ENCODE measurements around the gene GLUD1.
"Not testable (repeated sequence)": the region's sequence is repeated elsewhere in the genome, so short reads cannot be mapped to it uniquely, and the experiment has no call there.

Gene GLUD1

DNA sequence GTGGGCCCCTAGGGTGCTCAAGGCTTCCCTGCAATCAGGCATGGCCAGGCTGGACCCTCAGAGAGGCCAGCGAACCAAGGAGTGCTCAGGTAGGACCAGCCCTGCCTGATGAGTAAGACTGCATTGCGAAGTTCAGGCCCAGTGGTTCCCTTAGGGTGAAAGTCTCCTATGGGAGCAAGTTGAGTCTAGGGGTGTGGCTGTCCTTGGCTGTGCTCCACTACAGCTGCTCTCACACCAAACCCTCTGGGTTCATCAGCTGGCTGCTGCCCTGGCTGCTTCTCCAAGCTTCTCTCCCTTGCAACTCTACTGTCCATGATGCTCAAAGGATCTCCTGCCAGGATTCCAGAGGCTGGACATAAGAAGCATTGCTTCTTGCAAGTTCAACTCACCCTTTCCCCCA, 55.9 kb downstream of the GLUD1 start:
- DNase-seq, result no peak

DNA sequence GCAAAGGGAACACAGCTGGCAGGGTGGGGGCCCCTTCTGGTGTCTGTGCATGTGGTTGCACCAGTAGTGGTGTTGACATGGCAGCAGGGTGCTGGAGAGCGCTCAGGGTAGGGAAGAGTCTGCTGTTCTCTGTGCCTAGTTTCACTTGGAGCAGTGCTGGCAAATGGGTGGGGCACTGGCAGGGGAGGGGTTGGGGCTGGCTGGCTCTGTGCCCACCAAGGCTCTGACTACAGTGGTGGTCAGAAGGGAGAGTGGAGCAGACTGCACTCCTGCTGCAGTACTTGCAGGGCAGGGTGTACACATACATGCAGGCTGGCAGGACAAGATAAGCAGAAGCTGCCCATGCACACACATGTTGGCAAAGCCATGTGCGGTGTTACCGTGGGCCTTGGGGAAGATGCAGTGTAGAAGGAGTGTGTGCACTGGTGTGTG, 56.3 kb downstream of the GLUD1 start:
- DNase-seq, result no peak

DNA sequence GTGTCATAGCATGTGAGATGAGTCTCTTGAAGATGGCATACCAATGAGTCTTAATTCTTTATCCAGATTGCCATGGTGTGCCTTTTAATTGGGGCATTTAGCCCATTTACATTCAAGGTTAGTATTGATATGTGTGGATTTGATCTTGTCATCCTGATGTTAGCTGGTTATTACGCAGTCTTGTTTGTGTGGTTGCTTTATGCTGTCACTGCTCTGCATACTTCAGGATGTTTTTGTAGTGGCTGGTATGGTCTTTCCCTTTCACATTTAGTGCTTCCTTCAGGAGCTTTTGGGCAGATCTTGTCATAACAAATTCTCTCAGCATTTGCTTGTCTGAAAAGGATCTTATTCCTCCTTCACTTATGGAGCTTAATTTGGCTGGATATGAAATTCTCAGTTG, 58.0 kb downstream of the GLUD1 start:
- no peak for DNase-seq

DNA sequence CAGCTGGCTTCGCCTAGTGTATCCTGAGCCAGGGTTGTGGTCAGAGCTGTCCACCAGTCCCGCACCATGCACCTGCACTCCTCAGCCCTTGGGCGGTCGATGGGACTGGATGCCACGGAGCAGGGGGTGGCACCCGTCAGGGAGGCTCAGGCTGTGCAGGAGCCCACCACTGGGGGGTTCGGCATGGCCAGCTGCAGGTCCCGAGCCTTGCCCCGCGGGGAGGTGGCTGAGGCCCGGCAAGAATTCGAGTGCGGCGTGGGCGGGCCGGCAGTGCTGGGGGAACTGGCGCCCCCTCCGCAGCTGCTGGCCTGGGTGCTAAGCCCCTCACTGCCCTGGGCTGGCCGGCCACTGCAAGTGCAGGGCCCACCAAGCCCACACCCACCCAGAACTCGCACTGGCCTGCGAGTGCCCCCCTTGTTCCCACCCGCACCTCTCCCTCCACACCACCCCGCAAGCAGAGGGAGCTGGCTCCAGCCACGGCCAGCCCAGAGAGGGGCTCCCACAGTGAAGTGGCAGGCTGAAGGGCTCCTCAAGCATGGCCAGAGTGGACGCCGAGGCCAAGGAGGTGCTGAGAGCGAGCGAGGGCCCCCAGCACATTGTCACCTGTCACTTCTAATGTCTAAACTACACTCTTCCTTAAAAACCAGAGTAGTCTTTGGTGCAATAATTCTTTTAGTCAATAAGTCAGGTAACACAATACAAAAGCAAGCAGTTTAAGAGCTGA, 63.6 kb downstream of the GLUD1 start:
- DNase-seq, result no peak

DNA sequence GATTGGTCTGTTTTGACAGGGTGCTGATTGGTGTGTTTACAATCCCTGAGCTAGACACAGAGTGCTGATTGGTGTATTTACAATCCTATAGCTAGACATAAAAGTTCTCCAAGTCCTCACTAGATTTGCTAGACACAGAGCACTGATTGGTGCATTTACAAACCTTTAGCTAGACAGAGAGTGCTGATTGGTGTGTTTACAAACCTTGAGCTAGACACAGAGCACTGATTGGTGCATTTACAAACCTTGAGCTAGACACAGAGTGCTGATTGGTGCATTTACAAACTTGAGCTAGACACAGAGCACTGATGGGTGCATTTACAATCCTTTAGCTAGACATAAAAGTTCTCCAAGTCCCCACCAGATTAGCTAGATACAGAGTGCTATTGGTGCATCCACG, 64.2 kb downstream of the GLUD1 start:
- DNase-seq, result not testable (repeated sequence)

DNA sequence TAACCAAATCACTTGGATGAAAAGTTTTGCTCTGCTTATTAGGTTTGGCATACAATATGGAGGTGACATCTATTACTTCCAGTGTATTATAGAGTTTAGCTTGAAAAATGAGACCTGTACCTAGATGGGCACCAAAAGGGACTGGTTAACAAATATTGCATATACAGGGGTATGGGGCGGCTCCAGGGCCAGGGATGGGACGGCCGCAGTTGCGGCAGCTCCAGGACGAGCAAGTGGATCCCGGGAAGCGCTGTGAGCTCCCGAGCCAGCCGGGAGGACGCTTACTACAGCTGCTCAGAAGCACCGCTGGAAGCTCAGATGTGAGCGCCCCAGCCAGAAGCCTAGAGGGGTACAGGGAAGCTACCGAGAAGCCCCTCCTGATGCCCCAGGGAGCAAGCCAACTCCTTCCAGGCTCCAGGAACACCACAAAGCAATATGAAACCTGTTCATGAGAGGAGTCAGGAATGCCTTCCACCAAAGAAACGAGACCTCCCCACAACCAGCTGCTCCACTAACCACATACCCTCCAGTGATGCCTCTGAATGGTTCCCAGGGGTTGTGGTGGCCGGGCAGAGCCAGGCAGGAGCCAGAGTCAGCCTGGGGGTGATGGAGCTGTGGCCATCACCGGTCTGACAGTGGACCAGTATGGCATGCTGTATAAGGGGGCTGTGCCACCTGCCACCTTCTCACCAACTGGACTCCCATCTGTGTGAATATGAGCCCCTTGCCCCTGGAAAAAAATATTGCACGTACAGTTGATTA, 67.7 kb downstream of the GLUD1 start:
- DNase-seq, result not testable (repeated sequence)

DNA sequence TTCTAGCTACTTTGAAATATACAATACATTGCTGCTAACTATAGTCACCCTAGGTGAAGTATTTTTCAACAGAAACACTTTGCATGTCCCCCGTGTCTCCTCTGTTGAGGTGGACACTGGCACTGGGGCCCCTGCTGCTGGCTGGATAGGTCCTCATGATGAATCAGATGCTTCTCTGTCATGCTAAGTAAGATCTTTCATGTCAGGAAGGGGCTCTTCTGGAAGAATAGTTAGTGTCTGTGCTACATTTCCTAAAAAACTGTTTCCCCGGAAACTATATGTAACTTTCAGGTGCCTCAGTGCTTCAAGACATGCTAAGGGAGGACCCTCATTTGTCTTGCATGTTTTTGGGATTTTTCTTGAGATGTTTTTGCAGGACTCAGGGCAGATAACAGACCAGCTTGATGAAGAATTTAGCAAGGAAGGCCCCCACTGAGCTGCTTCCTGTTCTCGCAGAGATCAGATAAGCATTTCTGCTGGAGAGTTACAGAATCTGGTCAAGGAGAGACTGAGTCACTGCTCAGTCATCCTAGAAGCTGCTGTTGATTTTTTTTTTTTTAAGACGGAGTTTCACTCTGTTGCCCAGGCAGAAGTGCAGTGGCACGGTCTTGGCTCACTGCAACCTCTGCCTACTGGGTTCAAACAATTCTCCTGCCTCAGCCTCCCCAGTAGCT, 69.2 kb downstream of the GLUD1 start:
- not testable (repeated sequence) for DNase-seq

DNA sequence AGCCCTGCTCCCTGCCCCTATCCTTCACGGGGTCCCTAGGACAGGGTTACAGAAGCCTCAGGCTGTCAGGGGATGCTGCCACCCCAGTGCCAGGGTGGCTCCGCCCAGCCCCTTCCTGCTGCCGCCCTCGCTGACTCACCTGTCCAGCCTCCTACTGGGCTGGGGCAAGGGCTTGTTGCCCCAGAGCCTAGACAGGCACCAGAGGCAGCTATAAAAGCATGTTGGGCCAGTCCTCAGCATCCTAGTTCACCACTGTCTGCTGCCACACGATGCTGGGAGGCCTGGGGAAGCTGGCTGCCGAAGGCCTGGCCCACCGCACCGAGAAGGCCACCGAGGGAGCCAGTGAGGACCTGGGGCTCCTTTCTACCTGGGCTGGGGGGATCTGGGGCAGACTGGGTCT, 74.6 kb downstream of the GLUD1 start, which contains the start of gene FAM25A:
Gene FAM25A (plus strand): TSS at position 239 of the 400 bp plus-strand sequence. CDS start 31 bp downstream, at position 270.
- not testable (repeated sequence) for DNase-seq

DNA sequence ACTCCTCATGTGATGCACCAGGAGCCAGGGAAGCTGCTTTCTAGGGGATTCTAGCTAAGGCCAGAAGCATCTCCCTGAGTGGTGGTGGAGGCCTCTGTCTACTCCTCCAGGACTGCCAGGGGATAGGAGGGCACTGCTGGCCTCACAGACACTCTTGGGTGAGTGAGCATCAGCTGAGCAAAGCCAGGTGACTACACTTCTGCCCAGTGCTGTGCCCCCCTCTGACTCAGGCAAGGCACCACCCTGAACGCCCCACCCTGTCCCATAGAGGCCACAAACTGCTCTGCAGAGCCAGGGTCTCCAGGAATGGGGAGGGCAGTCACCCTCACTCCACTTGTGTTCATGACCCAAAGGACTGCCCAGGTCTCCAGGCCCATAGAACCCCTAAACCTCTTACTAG, 75.1 kb downstream of the GLUD1 start:
- not testable (repeated sequence) for DNase-seq

DNA sequence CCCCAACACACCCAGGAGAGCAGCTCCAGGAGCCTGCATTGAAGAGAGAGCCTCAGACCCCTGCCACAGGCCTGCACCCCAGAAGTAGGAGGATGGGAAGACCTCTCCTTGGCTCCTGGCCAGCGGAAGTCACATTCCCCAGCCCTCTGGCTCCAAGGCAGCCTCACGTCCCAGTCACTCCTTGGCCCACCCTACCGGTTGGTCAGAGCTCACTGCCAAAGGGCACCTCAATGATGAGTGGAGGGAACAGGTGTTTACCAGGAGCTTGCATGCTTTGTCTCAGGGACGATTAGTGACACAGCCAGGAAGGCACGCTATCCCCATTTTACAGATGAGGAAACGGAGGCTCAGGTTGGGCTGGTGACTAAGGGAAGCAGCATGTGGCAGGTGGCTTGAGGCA, 75.6 kb downstream of the GLUD1 start:
- not testable (repeated sequence) for DNase-seq

DNA sequence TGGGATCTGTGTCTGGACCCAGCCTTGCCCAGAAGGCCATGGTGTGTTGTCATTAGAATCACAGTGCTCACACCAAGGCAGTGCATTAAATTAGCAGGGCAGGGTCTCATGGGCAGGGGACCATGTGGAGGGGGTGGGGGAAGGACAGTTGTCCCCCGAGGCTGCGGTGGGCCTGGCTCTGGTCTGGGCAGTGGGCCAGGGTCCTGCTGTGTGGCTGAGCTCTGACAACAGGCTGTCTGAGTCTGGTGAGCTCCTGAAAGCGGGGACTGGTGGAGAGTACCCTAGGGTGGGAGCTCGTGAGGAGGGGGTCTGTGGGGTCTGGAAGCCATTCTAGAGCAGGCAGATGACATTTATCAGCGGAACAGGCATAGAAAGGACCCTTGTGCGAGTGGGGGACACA, 76.5 kb downstream of the GLUD1 start:
- DNase-seq, result not testable (repeated sequence)

DNA sequence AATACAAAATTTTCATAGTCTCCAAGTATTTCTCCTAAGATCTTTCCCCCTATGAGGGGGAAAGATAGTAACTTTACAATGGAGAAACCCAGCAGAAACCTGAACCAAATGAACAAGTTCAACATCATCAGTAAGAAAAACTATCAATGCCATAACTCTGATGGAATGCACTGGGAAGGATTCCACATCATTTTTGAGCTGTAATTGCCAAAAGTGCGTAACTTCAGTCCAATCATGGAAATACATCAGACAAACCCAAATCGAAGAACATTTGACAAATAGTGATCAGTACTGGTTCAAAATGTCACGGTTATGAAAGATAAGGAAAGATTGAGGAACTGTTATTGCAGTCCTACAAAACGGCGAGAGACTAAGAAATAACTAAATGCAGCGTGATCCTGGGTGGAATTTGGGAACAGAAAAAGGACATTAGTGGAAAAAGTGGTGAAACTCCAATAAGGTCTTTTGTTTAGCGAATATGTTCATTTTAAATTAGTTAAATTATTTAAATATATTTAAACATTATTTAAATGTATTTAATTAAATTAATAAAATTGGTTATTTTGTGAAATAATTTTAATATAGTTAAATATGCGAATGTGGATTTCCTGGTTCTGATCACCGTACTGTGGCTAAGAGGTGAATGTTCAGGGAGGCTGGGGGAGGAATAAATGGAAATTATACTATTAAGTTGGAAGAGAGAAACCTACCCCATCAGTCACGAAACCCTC, 79.5 kb downstream of the GLUD1 start:
- DNase-seq, result not testable (repeated sequence)

DNA sequence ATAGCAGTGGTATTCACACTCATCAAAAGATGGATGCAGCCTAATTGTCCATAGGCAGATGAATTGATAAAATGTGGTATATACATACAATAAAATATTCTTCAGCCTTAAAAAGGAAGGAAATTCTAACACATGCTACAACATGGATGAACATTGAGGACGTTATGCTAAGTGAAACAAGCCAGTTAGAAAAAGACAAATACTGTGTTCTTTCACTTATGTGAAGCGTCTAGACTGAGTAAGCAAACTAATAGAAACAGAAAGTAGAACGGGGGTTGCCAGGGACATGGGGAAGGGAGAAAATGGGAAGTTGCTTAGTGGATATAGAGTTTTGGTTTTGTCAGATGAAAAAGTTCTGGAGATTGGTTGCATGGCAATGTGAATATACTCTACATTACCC, 81.1 kb downstream of the GLUD1 start:
- not testable (repeated sequence) for DNase-seq

DNA sequence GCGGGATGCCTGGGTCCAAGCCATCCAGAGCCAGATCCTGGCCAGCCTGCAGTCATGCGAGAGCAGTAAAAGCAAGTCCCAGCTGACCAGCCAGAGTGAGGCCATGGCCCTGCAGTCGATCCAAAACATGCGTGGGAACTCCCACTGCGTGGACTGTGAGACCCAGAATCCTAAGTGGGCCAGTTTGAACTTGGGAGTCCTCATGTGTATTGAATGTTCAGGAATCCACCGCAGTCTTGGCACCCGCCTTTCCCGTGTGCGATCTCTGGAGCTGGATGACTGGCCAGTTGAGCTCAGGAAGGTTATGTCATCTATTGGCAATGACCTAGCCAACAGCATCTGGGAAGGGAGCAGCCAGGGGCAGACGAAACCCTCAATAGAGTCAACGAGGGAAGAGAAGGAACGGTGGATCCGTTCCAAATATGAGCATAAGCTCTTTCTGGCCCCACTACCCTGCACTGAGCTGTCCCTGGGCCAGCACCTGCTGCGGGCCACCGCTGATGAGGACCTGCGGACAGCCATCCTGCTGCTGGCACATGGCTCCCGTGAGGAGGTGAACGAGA, 85.4 kb downstream of the GLUD1 start:
- DNase-seq, result not testable (repeated sequence)

DNA sequence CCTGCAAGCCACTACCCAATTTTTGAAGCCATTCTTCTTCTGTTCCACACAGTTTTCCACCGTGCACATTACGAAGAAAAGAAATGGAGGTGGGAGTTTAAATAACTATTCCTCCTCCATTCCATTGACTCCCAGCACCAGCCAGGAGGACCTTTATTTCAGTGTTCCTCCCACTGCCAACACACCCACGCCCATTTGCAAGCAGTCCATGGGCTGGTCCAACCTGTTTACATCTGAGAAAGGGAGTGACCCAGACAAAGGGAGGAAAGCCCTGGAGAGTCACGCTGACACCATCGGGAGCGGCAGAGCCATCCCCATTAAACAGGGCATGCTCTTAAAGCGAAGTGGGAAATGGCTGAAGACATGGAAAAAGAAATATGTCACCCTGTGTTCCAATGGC, 86.3 kb downstream of the GLUD1 start:
- not testable (repeated sequence) for DNase-seq

DNA sequence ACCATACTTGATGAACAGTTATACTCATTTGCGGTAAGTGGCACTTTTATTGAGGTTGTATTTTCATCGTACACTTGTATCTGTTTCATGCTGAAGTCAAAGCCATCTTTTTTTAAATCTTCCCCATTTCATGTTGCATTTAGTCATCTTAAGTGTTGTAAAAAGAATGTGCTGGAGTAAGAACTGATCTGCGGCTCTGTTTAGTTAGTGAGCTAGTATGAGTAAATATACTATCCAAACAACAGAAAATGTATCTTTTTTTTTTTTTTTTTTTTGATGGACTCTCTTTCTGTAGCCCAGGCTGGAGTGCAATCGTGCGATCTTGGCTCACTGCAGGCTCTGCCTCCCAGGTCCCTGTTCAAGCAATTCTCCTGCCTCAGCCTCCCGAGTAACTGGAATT, 87.0 kb downstream of the GLUD1 start:
- not testable (repeated sequence) for DNase-seq

DNA sequence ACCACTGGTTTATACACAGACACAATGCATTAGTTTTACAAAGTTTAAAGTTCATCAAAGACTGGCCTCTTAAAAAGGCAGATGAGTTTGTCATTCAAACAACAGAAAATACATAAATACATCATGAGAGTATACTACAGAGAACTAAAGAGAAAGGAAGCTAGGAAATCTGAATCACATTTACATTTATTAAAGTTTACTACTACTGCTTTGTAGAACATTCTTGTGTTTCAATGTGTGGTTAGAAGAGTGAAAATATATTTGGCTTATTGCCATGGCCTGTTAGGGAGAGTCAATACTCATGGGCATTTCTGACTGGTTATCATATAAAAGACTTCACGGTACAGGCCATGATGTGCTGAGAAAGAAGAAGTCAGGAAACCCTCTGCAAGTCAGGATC, 87.5 kb downstream of the GLUD1 start:
- not testable (repeated sequence) for DNase-seq

DNA sequence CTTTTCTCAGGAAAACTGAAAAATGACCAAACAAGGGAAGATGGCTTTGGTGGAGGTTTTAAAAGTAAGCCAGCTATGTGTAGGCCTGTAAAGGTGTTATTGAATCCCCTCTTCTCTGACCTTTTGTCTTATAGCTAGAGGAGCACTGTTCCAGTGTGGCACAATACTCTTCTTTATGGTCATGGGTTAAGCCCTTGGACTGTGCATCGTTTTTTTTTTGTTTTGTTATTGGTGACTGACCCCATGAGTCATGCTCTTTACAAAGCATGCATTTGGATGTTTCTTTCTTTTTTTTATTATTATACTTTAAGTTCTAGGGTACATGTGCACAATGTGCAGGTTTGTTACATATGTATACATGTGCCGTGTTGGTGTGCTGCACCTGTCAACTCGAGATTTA, 94.2 kb downstream of the GLUD1 start:
- DNase-seq, result no peak

Measured in CD4-positive, alpha-beta T cell treated with Interleukin-10 for 1 hour (primary cell).